Measurements from ENCODE around the gene NTM.

DNA sequence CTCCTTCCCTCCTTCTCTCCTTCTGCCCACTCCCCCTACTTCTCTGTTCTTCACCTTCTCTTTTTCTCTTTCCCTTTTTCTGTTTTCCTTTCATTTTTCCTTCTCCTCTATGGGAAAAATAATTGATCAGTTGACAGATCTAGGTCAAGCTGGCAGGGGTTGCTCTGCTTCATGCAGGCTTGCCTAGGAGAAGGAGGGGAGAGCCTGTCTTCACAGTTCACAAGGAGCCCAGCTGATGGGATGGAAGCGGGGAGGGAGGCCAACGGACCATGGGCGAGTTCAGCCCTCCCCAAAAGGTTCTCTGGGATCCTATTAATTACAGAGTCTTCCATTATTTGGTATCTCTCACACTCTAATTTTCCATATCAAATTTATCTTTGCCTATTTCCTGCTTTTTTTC, 5.5 kb downstream of the NTM start:
- TF ChIP-seq EGR1 (IDR thresholded peaks at IDR 0.05; ENCODE audit: borderline replicate concordance, low read depth, low read length) (no peak), ATF3 (IDR thresholded peaks at IDR 0.05; ENCODE audit: insufficient read depth, low read depth, low read length) (no peak), CTCF (IDR thresholded peaks at IDR 0.05; ENCODE audit: control extremely low read depth in 1 of 3, insufficient read depth in 1 of 3, low read depth in 1 of 3, low read length in 3 of 3) (no peak), POLR2A (IDR thresholded peaks at IDR 0.05; ENCODE audit: control extremely low read depth in 1 of 2, low read depth in 2 of 2, low read length in 2 of 2) (no peak)
